Measurements from ENCODE around the gene SACM1L.
"Not testable (repeated sequence)": the region's sequence is repeated elsewhere in the genome, so short reads cannot be mapped to it uniquely, and the experiment has no call there.

DNA sequence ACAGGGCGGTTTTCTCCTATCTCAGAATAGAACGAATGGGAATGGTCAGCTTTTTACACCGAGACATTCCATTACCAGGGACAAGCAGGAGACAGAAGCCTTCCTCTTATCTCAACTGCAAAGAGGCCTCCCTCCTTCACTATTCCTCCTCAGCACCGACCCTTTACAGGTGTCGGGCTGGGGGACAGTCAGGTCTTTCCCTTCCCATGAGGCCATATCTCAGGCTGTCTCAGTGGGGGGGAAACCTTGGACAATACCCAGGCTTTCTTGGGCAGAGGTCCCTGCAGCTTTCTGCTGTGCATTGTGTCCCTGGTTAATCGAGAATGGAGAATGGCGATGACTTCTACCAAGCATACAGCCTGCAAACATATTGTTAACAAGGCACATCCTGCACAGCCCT lies 67.9 kb downstream of the SACM1L start:
- TF ChIP-seq, protein P1, sequence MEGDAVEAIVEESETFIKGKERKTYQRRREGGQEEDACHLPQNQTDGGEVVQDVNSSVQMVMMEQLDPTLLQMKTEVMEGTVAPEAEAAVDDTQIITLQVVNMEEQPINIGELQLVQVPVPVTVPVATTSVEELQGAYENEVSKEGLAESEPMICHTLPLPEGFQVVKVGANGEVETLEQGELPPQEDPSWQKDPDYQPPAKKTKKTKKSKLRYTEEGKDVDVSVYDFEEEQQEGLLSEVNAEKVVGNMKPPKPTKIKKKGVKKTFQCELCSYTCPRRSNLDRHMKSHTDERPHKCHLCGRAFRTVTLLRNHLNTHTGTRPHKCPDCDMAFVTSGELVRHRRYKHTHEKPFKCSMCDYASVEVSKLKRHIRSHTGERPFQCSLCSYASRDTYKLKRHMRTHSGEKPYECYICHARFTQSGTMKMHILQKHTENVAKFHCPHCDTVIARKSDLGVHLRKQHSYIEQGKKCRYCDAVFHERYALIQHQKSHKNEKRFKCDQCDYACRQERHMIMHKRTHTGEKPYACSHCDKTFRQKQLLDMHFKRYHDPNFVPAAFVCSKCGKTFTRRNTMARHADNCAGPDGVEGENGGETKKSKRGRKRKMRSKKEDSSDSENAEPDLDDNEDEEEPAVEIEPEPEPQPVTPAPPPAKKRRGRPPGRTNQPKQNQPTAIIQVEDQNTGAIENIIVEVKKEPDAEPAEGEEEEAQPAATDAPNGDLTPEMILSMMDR (IDR thresholded peaks at IDR 0.05; ENCODE audit: insufficient read depth, low read depth, low read length), result not testable (repeated sequence)
- not testable (repeated sequence) for TF ChIP-seq EZH2 (IDR thresholded peaks at IDR 0.05; ENCODE audit: insufficient read depth, low read length)
